GF-D8 (cell line): ENCODE results near the gene FKBP14.
"Not testable (repeated sequence)": the region's sequence is repeated elsewhere in the genome, so short reads cannot be mapped to it uniquely, and the experiment has no call there.

ENCODE experiments used
- DNase-seq: peaks from one replicate; lab custom pipeline; 2025; lab: John Stamatoyannopoulos, UW

Gene FKBP14

DNA sequence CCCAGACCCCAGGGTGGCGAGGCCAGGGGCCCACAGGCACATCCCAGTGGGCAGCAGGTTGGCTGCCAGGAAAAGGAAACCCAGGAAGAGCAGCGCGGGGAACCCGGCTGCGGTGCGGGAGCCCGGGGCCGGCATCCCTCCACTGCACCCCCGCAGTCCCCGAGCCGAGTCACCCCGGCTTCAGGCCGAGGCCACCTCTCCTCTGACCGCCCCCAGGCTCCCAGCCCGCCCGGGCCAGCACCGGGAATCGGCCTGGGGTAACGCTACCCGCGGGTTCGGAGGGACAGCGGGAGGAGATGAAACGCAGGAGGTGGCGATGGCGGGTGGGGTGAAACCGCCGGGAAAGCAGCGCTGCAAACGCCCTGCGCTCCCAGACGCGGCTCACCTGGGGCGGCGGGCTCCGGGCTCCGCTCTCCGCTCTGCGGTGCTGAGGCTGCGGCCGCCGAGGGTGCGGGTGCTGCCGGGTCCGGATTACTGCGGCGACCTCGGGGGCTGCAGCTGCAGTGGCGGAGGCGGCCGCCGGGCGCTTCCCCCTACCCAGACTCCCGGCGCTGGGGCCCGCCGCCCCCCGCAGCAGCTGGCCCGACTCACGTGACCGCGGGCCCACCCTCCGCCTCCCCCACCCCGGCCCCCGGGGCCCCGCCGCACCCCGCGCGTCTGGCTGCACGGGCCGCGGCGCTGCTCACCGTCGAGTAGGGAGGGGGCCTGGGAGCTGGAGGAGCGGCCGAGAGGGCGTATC, 37.1 kb downstream of the FKBP14 start, which contains the start of gene SCRN1:
TSS of gene SCRN1 (minus strand) at position 545 of the 739 bp plus-strand sequence. CDS start 20,734 bp downstream, outside the sequence.
- DNase-seq, result no peak

GRCh38 chr7:29988424-29989256, 37.9 kb downstream of the FKBP14 start:
- peak; percentile 78 for DNase-seq

GRCh38 chr7:29987811-29988317, 38.6 kb downstream of the FKBP14 start:
- peak; percentile 50 for DNase-seq

DNA sequence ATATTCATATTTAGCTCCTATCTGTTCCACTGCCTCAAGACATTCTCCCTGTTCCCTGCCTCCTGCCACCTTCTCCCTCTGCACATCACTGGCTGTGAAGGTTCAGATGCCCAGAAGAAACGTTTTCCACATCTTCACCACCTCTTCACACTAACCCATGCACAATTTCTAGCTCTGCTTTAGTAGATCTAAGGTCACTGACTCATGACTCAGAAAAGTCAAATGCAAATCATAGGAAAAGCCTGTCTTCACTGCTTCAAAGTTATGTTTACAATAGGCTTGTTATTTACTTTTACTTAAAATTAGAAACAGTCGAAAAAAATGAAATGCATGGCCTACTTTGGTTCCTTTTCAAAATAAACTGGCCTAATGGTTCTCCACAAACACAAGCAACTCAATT, 39.4 kb downstream of the FKBP14 start:
- no peak for DNase-seq

DNA sequence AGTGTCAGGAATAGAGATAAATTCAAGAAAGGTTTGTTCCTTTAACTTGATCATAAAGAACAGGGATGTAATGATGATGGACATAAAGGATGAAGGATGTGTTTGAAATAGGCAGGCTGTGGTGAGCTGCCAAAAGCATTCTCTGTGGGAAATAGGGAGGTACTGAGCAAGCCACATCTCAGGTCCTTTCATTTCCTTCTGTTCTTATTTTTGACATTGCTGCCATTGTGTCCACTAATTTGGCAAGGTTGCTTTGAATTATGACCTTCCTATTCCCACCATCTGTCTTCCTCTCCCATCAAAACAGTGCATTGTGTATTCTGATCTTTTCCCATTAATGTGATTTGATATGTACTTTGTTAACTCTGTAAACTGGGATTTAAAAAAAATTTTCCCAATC, 46.4 kb downstream of the FKBP14 start:
- DNase-seq, result no peak

GRCh38 chr7:29977886-29978651, 48.4 kb downstream of the FKBP14 start:
- no peak for DNase-seq

DNA sequence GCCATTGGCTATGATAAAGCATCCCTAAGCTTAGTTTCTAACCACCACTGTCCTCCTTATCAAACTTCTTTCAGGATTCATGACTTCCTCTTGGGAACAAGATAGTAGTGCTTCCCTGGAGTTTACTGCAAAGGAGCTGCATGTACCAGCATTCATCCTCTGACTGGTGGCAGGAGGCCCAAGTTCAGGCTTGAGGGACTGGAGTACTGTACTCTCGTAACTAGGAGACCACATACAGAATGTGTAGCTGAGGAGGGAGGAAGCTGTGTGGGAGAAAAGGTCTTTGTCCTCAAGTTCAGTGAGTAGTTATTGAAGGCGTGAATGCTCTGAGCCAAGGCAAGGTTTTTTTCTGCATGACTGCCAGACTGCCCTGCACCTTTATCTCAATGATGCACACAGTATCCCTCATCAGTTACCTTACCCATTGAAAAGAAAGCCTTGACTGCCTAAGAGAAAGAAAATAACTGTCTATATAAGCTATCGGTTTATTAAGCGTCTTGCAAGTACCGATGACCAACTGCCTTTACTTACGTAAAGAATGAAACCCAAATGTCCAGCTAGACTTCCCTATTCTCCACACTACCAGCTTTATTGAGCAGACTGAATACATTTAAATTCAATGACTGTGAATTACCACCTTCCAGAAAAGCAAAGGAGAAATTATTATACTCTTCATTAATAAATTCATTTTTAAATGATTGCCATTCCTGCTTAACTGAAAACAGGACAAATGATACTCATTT, 49.7 kb downstream of the FKBP14 start:
- no peak for DNase-seq

DNA sequence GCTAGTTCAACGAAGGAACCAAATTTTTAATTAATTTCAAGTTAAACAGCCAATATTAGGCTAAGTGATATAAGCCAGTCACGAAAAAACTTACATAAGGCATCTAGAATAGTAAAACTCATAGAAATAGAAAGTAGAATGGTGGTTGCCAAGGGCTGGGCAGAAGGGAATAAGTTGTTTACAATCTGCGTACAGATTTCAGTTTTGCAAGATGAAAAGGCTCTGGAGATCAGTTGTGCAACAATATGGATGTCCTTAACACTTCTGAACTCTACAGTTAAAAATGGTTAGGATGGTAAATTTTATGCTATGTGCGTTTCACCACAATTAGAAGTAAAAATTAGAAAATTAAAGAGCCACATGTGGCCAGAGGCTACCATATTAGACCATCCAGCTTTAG, 50.2 kb downstream of the FKBP14 start:
- DNase-seq, result no peak

DNA sequence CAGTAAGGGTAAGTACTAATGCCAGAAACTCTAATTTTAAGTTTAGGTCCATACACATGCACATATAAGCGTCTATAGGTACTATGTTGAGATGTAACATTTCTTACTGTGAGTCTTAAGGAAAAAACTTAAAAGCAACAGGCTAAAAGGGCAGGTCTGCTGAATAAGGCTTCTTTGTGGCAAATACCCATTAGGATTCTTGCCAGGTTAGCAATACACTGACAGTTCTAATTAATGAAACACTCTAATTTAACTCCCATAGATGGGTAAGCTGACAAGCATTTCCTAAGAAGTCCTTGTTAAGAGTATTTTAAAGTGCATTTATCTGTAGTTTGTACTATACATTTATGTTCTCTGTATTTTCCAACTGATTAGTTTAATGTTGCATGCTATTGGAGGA, 50.9 kb downstream of the FKBP14 start:
- DNase-seq, result no peak

DNA sequence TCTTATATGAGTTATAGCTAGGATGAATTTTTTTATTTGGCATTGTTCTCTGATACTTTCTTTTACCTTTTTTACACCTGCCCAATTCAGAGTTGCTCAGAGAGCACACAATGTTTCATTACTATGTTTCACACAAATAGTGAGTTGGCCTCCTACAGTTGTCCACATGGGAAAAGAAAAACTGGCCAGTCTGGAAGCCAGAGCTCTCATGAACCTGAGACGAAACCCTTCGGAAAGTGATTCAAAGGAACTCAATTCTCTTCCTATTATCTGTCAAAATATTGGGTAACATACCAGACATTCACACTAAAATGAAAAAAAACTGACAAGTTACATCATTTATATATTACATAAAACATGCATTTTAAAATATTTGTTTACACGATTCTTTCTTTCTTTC, 52.2 kb downstream of the FKBP14 start:
- DNase-seq, result no peak

- no peak for DNase-seq
Observed at GRCh38 chr7:29972315-29972669, 54.2 kb downstream of the FKBP14 start.

DNA sequence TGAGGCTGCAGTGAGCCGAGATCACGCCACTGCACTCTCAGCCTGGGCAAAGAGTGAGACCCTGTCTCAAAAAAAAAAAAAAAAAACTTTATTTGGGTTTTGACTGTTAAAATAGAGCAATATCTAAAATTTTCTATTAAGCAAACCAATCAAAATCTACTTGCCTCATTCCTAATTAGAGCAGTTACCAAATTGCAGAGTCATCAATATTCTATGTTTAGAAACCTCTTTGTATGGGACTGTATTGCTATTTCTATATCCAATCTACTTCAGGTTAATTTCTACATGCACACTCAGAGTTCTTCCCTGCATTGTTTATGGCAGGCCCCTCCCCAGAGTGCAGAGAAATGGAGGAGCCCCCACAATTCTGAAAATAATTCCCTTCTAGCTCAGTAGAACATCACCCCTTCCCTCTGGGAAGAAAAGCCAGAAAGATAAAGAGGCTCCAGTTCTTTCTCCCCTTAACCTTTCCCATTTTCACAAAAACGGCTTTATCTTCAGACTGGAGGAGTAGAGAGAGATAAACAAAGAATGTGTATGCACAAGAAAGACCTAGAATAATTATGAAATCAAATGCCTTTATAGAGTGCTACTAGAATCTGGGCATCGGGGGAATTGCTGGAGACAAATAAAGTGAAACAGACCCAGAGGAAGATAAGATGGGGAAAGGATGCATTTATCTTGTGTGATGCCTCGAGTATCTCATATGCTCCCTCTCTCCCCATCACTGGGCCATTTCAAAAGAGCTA, 54.8 kb downstream of the FKBP14 start:
- no peak for DNase-seq

DNA sequence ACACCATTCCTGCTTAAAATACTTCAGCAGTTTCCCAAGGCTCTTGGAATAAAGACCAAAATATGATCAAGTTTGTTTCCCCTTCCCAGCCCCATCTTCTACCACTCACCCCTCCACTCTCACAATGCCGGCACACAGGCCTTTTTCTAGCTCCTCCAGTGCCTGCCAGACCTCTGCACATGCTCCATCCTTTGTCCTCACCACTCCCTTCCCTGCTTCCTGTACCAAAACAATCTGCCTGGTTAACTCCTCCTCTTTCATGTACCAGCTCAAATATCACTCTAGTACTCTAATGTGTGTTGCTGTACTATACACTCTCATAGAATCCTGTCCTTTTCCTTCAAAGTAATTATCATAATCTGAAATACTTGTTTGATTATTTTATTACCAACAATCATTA, 56.3 kb downstream of the FKBP14 start:
- DNase-seq, result no peak

- no peak for DNase-seq
Observed at GRCh38 chr7:29969738-29970137, 56.8 kb downstream of the FKBP14 start.

GRCh38 chr7:29968683-29969395, 57.7 kb downstream of the FKBP14 start:
- no peak for DNase-seq

- DNase-seq, result no peak
Observed at GRCh38 chr7:29965030-29965429, 61.5 kb downstream of the FKBP14 start.

DNA sequence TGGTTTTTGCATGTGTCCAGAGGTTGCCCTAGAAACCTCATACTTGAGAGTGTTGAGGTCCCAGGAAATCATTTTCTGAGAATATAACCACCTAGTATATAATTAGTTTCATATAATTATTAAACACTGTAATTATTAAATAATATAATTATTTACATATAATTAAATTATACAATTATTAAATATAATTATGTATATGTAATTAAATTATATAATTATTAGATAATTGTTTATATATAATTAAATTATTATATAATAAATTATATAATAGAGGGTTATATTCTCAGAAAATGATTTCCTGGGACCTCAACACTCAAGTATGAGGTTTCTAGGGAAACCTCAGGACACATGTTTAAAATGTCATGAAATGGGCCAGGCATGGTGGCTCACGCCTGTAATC, 64.5 kb downstream of the FKBP14 start:
- DNase-seq, result no peak

- DNase-seq, result not testable (repeated sequence)
Observed at GRCh38 chr7:29961611-29962010, 64.9 kb downstream of the FKBP14 start.
